HepG2 (cell line): ENCODE measurements around the gene FAM83E. TPM values are rescaled to one million over a fixed set of nuclear protein-coding genes. Genes with fewer than 3 reads are reported as not detected.

Source experiments
- EED ChIP-seq: sonication (generic); formaldehyde crosslinking; IDR thresholded peaks from 2 replicates; pipeline ENCODE4 v1.5.0; 2020; ENCODE audit warnings: mild to moderate bottlenecking, missing genetic modification reagents
- GPN1 ChIP-seq: sonication (generic); formaldehyde crosslinking; IDR thresholded peaks from 2 replicates; pipeline ENCODE4 v1.5.1; 2020; ENCODE audit warnings: missing genetic modification reagents, borderline replicate concordance
- KAT8 ChIP-seq: IDR thresholded peaks from 2 replicates; pipeline ENCODE4 v1.6.1; 2016; ENCODE audit warnings: missing genetic modification reagents, missing compliant biosample characterization
- KDM2A ChIP-seq: sonication (generic); formaldehyde crosslinking; IDR thresholded peaks from 2 replicates; pipeline ENCODE4 v1.4.0; 2020; ENCODE audit warnings: low read depth, missing genetic modification reagents, borderline replicate concordance
- RBAK ChIP-seq: sonication (generic); formaldehyde crosslinking; IDR thresholded peaks from 2 replicates; pipeline ENCODE4 v1.5.1; 2020; ENCODE audit warnings: mild to moderate bottlenecking, missing genetic modification reagents
- TSC22D2 ChIP-seq: sonication (generic); formaldehyde crosslinking; IDR thresholded peaks from 2 replicates; pipeline ENCODE4 v1.5.1; 2020; ENCODE audit warnings: missing genetic modification reagents, mild to moderate bottlenecking, borderline replicate concordance
- ZFAT ChIP-seq: sonication (generic); formaldehyde crosslinking; conservative IDR thresholded peaks from 2 replicates; pipeline ENCODE4 v1.8.1; 2023; ENCODE audit warnings: missing genetic modification reagents, inconsistent platforms
- ZFP36L2 ChIP-seq: sonication (generic); formaldehyde crosslinking; IDR thresholded peaks from 2 replicates; pipeline ENCODE4 v1.4.0; 2020; ENCODE audit warnings: missing genetic modification reagents
- ZNF33A ChIP-seq: sonication (generic); formaldehyde crosslinking; IDR thresholded peaks from 2 replicates; pipeline ENCODE4 v1.5.1; 2020; ENCODE audit warnings: missing genetic modification reagents, mild to moderate bottlenecking, moderate library complexity, borderline replicate concordance
- ZNF543 ChIP-seq: sonication (generic); formaldehyde crosslinking; IDR thresholded peaks from 2 replicates; pipeline ENCODE4 v1.4.0; 2020; ENCODE audit warnings: mild to moderate bottlenecking, missing genetic modification reagents
- polyA plus RNA-seq, 8 experiments: library from polyadenylated mRNA; depleted of rRNA in 3 of 8; stranded (reverse) in 7 of 8; unstranded in 1 of 8; fragments of >200 nt; fragmentation: Illumina TruSeq in 4 of 8; extraction: Trizol in 4 of 8; gene quantifications; 2 replicates each; pipeline versions ENCODE4 v1.2.1 to v1.2.3, GENCODE V29; 2011 to 2016; ENCODE audit warnings: low read depth in 4 of 8, missing spikeins in 1 of 8, mixed read lengths in 1 of 8; ENCODE audit not compliant: insufficient read depth in 1 of 8
- total RNA-seq, 5 experiments: library from RNA; depleted of rRNA; stranded (reverse); fragments of >200 nt; fragmentation: Illumina TruSeq; extraction: Trizol; gene quantifications; 2 replicates each; pipeline ENCODE4 v1.2.3, GENCODE V29; 2016; ENCODE audit warnings: low read depth in 1 of 5
- TF ChIP-seq, protein P1 (sequence below): sonication (generic); formaldehyde crosslinking; IDR thresholded peaks from 2 replicates; pipeline ENCODE4 v1.5.0; 2020; ENCODE audit warnings: missing genetic modification reagents
- TF ChIP-seq, protein P2 (sequence below): sonication (generic); formaldehyde crosslinking; IDR thresholded peaks from 2 replicates; pipeline ENCODE4 v1.4.0; 2020; ENCODE audit warnings: mild to moderate bottlenecking, missing genetic modification reagents
- TF ChIP-seq, protein P3 (sequence below): IDR thresholded peaks from 2 replicates; pipeline ENCODE4 v1.4.0; 2020; ENCODE audit warnings: mild to moderate bottlenecking, missing genetic modification reagents

Gene FAM83E
- total and polyA plus RNA-seq, 2 of the 13 experiments (the other 11 are each of a cell fraction or from before 2014, with no cell fraction given) = 0.18 to 0.60 TPM

DNA sequence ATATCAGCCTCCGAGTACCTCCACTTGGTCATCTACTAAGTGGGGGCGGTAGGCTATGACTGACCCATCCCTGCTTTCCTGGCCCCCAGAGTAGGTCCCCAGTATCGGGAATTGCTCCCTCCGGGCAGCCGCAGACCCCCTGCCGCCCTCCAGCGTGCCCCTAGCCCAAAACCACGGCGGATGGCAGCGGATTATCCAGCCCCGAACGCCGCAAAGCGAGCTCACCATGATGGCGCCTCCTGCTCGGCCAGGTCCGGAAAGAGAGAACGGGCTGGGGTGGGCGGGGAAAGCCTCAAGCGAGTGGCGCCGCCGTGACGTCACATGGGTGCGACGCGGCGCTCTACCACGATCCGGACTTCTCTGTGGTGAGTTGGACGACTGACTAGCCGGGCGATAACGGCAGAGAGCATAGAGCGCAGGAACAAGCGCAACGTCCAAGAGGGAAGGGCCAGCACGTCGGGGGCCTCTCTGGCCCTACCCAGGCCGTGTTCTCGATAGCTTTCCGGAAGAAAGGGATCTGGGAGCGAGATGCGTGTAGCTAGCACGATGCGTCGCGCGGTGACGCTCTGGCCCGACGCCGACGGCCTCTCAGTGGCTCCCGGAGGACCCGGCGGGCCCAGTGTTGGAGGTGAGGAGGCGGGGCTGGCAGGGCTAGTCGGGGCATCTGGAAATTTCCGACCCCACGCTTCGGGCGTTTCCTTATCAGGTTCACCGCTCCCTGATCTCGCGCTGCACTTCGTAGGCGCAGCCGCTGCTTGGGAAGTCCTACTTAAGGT is 4.2 kb upstream of the FAM83E start, which contains the start of the genes RPL18 and SPHK2 (continued):
- TF ChIP-seq, protein P1, sequence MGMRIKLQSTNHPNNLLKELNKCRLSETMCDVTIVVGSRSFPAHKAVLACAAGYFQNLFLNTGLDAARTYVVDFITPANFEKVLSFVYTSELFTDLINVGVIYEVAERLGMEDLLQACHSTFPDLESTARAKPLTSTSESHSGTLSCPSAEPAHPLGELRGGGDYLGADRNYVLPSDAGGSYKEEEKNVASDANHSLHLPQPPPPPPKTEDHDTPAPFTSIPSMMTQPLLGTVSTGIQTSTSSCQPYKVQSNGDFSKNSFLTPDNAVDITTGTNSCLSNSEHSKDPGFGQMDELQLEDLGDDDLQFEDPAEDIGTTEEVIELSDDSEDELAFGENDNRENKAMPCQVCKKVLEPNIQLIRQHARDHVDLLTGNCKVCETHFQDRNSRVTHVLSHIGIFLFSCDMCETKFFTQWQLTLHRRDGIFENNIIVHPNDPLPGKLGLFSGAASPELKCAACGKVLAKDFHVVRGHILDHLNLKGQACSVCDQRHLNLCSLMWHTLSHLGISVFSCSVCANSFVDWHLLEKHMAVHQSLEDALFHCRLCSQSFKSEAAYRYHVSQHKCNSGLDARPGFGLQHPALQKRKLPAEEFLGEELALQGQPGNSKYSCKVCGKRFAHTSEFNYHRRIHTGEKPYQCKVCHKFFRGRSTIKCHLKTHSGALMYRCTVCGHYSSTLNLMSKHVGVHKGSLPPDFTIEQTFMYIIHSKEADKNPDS (CRISPR knock-in tag) = no peak
- TF ChIP-seq ZNF543 (CRISPR knock-in tag) (no peak; the same call in 1 of the 2 replicates), ZNF33A (CRISPR knock-in tag) (0 out of 2 replicates have a peak, but pooled peaks have one; percentile 96), ZFP36L2 (CRISPR knock-in tag) (0 out of 2 replicates have a peak, but pooled peaks have one; percentile 50), EED (peak; percentile 43; the same call in 1 of the 2 replicates), RBAK (CRISPR knock-in tag) (no peak; the same call in 1 of the 2 replicates), KDM2A (CRISPR knock-in tag) (peak; percentile 92), TSC22D2 (0 out of 2 replicates have a peak, but pooled peaks have one; percentile 11), GPN1 (CRISPR knock-in tag) (no peak), ZFAT (CRISPR knock-in tag) (no peak), KAT8 (CRISPR knock-in tag) (peak; percentile 99)
- TF ChIP-seq, protein P2, sequence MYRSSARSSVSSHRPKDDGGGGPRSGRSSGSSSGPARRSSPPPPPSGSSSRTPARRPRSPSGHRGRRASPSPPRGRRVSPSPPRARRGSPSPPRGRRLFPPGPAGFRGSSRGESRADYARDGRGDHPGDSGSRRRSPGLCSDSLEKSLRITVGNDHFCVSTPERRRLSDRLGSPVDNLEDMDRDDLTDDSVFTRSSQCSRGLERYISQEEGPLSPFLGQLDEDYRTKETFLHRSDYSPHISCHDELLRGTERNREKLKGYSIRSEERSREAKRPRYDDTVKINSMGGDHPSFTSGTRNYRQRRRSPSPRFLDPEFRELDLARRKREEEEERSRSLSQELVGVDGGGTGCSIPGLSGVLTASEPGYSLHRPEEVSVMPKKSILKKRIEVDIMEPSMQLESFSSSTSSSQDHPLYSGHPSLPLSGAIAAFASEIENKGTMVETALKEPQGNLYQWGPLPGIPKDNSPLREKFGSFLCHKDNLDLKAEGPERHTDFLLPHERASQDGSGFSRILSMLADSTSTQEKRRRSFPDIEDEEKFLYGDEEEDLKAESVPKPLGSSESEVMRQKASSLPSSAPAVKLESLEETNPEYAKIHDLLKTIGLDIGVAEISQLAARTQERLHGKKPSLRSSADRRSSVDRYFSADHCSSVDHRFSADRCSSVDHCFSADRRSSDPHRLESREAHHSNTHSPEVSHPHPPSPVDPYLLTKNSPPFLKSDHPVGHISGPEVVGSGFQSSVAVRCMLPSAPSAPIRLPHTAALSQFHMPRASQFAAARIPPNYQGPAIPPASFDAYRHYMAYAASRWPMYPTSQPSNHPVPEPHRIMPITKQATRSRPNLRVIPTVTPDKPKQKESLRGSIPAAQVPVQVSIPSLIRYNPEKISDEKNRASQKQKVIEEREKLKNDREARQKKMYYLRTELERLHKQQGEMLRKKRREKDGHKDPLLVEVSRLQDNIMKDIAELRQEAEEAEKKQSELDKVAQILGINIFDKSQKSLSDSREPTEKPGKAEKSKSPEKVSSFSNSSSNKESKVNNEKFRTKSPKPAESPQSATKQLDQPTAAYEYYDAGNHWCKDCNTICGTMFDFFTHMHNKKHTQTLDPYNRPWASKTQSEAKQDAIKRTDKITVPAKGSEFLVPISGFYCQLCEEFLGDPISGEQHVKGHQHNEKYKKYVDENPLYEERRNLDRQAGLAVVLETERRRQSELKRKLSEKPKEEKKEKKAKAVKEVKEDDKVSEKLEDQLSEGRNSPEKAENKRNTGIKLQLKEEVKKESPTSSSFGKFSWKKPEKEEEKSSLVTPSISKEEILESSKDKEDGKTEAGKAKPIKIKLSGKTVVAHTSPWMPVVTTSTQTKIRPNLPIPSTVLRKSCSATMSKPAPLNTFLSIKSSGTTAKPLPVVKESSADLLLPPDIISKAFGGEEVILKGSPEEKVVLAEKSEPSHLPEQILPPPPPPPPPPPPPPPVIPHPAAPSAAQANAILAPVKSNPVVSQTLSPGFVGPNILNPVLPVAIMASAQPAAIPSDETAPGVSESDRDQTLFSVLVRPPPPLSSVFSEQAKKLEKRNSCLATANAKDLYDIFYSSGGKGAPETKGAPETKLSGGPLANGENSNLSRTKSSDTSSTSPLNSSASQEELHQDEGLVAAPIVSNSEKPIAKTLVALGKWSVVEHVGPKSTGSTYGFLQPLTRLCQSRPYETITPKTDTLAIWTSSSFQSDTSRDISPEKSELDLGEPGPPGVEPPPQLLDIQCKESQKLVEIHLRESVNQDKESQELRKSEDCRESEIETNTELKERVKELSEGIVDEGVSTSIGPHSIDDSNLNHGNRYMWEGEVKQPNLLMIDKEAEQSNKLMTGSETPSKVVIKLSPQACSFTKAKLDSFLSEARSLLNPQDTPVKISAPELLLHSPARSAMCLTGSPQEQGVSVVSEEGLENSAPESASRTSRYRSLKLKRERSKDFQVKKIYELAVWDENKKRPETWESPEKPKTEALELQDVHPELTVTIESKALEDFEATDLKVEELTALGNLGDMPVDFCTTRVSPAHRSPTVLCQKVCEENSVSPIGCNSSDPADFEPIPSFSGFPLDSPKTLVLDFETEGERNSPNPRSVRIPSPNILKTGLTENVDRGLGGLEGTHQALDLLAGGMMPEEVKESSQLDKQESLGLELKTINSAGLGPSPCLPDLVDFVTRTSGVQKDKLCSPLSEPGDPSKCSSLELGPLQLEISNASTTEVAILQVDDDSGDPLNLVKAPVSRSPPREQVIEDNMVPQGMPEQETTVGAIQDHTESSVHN = no peak
- TF ChIP-seq, protein P3, sequence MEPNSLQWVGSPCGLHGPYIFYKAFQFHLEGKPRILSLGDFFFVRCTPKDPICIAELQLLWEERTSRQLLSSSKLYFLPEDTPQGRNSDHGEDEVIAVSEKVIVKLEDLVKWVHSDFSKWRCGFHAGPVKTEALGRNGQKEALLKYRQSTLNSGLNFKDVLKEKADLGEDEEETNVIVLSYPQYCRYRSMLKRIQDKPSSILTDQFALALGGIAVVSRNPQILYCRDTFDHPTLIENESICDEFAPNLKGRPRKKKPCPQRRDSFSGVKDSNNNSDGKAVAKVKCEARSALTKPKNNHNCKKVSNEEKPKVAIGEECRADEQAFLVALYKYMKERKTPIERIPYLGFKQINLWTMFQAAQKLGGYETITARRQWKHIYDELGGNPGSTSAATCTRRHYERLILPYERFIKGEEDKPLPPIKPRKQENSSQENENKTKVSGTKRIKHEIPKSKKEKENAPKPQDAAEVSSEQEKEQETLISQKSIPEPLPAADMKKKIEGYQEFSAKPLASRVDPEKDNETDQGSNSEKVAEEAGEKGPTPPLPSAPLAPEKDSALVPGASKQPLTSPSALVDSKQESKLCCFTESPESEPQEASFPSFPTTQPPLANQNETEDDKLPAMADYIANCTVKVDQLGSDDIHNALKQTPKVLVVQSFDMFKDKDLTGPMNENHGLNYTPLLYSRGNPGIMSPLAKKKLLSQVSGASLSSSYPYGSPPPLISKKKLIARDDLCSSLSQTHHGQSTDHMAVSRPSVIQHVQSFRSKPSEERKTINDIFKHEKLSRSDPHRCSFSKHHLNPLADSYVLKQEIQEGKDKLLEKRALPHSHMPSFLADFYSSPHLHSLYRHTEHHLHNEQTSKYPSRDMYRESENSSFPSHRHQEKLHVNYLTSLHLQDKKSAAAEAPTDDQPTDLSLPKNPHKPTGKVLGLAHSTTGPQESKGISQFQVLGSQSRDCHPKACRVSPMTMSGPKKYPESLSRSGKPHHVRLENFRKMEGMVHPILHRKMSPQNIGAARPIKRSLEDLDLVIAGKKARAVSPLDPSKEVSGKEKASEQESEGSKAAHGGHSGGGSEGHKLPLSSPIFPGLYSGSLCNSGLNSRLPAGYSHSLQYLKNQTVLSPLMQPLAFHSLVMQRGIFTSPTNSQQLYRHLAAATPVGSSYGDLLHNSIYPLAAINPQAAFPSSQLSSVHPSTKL = peak; percentile 68
